Measurements from ENCODE around the gene STX11. TPM values are rescaled to one million over a fixed set of nuclear protein-coding genes. Genes with fewer than 3 reads are reported as not detected.

The STX11 gene
- 2.3 and 3.1 TPM in 2 replicates for total RNA-seq

GRCh38 chr6:144149894-144150709, at the start of gene STX11:
TSS of gene STX11 (plus strand) at chr6:144150517. CDS start at chr6:144186628, 36,111 bp downstream.

Other genes starting within 250 kb of the STX11 start
- gene PLAGL1, start 142.3 kb upstream of the STX11 start, total RNA-seq: 9.6 and 16.9 TPM in 2 replicates
- gene SF3B5, start 54.9 kb upstream of the STX11 start, total RNA-seq: 80.6 and 145 TPM in 2 replicates
- gene UTRN, start 134.8 kb downstream of the STX11 start, total RNA-seq: 190 and 211 TPM in 2 replicates

Data from regular cardiac myocyte (primary cell).